Ovary (tissue), 9 donors: ENCODE results near the gene CTBP2. TPM values are rescaled to one million over a fixed set of nuclear protein-coding genes. Genes with fewer than 3 reads are reported as not detected.

Experiments used
- DNase-seq, 5 donors: peaks; one replicate each; pipeline ENCODE4 v3.0.0-alpha.2; 2019 to 2020
- H3K27ac ChIP-seq, 2 donors: fragments of 200-600 bp; one replicate each; pipeline versions ENCODE4 v1.5.1 to v1.8.0; 2019 to 2022
- H3K27me3 ChIP-seq: fragments of 200-600 bp; one replicate; pipeline ENCODE4 v1.8.0; 2022
- H3K36me3 ChIP-seq: fragments of 200-600 bp; sonication (generic); one replicate; pipeline ENCODE4 v1.5.1; 2019
- H3K4me1 ChIP-seq: one replicate; pipeline ENCODE4 v1.8.1; 2013; ENCODE audit warnings: mild to moderate bottlenecking, moderate library complexity; ENCODE audit not compliant: insufficient read depth
- H3K4me3 ChIP-seq: fragments of 200-600 bp; sonication (generic); one replicate; pipeline ENCODE4 v1.5.1; 2017
- H3K9me3 ChIP-seq, 2 donors: fragments of 200-600 bp in 1 of 2; sonication (generic) in 1 of 2; one replicate each; pipeline versions ENCODE4 v1.5.1 to v1.8.1; 2013 to 2019; ENCODE audit warnings: mild to moderate bottlenecking in 1 of 2, moderate library complexity in 1 of 2
- CTCF ChIP-seq, 3 donors: fragments of 450-650 bp in 2 of 3; fragments of 200-600 bp in 1 of 3; IDR thresholded peaks; one replicate each; pipeline versions ENCODE4 v1.5.1 to v1.8.0; 2016 to 2022; ENCODE audit warnings: antibody characterized with exemption in 3 of 3, mild to moderate bottlenecking in 1 of 3
- EP300 ChIP-seq: sonication (generic); formaldehyde crosslinking; IDR thresholded peaks from one replicate; pipeline ENCODE4 v1.6.1; 2017; ENCODE audit warnings: antibody characterized with exemption
- POLR2A ChIP-seq: fragments of 450-650 bp; IDR thresholded peaks from one replicate; pipeline ENCODE4 v1.6.1; 2017; ENCODE audit warnings: antibody characterized with exemption, mild to moderate bottlenecking, moderate library complexity
- WGBS, 3 donors: extraction: QIAGEN DNeasy Blood & Tissue Kit in 1 of 3; methylation state at CpG; one replicate each; pipeline versions ENCODE4 v1.1.5 to v1.1.7; 2013 to 2017; 5-methylcytosine and 5-hydroxymethylcytosine counted together
- intact Hi-C, 4 donors: fragments of 100-400 bp; cut with DNase I; formaldehyde crosslinking; loops; one replicate each; pipeline versions ENCODE4 v1.11.0 to v1.15.1; 2022 to 2023
- polyA plus RNA-seq, 2 donors: library from polyadenylated mRNA; stranded (reverse); fragments of 200-250 nt in 1 of 2; fragments of 350-450 nt in 1 of 2; fragmentation: Illumina TruSeq in 1 of 2; extraction: RNeasy Lipid Tissue Mini Kit (QIAGEN cat#74804) in 1 of 2; gene quantifications; one replicate each; pipeline ENCODE4 v1.2.3, GENCODE V29; 2013 to 2014
- total RNA-seq, 7 donors: library from RNA; depleted of rRNA in 2 of 7; stranded (reverse); fragments of >200 nt in 2 of 7; fragmentation: NEBNext Ultra II Directional in 3 of 7; extraction: Animal tissue kit (Norgen Biotek cat#: 25700) in 3 of 7; gene quantifications; one replicate each; pipeline versions ENCODE4 v1.1.0 to v1.2.4, GENCODE V29; 2016 to 2023
- donor health status: DM: no; HTN: no; CAD: no; lungs with moderate emphysema.
- donor health status: DM: no; HTN: no; CAD: no.
- donor health status: Bipolar disorder and iron deficiency.
- donor health status: DM: yes; HTN: yes; CAD: no.
- donor health status: DM: no; HTN: no; CAD: no.
- donor health status: DM: yes; HTN: yes; CAD: no.

The CTBP2 gene
- total and polyA plus RNA-seq, 9 donors = 25.3 to 107 (median 69.5) TPM

- no peak for DNase-seq
- H3K4me3 ChIP-seq = no peak overlapping the region
- H3K27ac ChIP-seq = no peak overlapping the region
- H3K9me3 ChIP-seq = no peaks in the 10 kb centered on the region
- H3K4me1 ChIP-seq = peaks cover 10% of the 10 kb centered on the region
- intact Hi-C loops = no loop called here
- H3K27me3 ChIP-seq = no peaks in the 10 kb centered on the region
- no peak for TF ChIP-seq EP300
- TF ChIP-seq POLR2A = no peak
- no peak for TF ChIP-seq CTCF (IDR thresholded peaks at IDR 0.05)
- no peaks in the 10 kb centered on the region for H3K36me3 ChIP-seq
- 89 to 94% (median 91%) methylated on average over 7 of the region's 7 CpGs for WGBS, 3 donors
Observed at GRCh38 chr10:124957404-124957947, 202.9 kb downstream of the CTBP2 start.

- 66 to 79% (median 70%) methylated on average over 1 of the region's 1 CpG for WGBS, 3 donors
- Histone ChIP-seq H3K36me3 (no peaks in the 10 kb centered on the region), H3K4me3 (no peak overlapping the region), H3K27ac (no peak overlapping the region), H3K4me1 (peaks cover 10% of the 10 kb centered on the region), H3K27me3 (no peaks in the 10 kb centered on the region), H3K9me3 (no peaks in the 10 kb centered on the region)
- TF ChIP-seq CTCF (IDR thresholded peaks at IDR 0.05) = no peak
- TF ChIP-seq POLR2A = no peak
- TF ChIP-seq EP300 = no peak
- no peak for DNase-seq
- intact Hi-C loops = no loop called here
Observed at GRCh38 chr10:124956764-124957163, 203.6 kb downstream of the CTBP2 start.

- H3K4me1 ChIP-seq = peaks cover 10% of the 10 kb centered on the region
- no peaks in the 10 kb centered on the region for H3K9me3 ChIP-seq
- TF ChIP-seq POLR2A (no peak), CTCF (IDR thresholded peaks at IDR 0.05) (no peak), EP300 (no peak)
- no peak for DNase-seq
- intact Hi-C loops = no loop called here
- no peaks in the 10 kb centered on the region for H3K27me3 ChIP-seq
- H3K36me3 ChIP-seq = no peaks in the 10 kb centered on the region
- H3K27ac ChIP-seq = no peak overlapping the region
- H3K4me3 ChIP-seq = no peak overlapping the region
- 26 to 47% (median 34%) methylated on average over 10 of the region's 10 CpGs for WGBS, 3 donors
Observed at GRCh38 chr10:124955868-124956267, 204.5 kb downstream of the CTBP2 start.

- no peak overlapping the region for H3K4me3 ChIP-seq
- no peak for DNase-seq
- TF ChIP-seq EP300 (no peak), POLR2A (no peak), CTCF (IDR thresholded peaks at IDR 0.05) (no peak)
- H3K27me3 ChIP-seq = no peaks in the 10 kb centered on the region
- H3K4me1 ChIP-seq = peaks cover 10% of the 10 kb centered on the region
- H3K9me3 ChIP-seq = no peaks in the 10 kb centered on the region
- no peak overlapping the region for H3K27ac ChIP-seq
- 20 to 36% (median 31%) methylated on average over 7 of the region's 7 CpGs for WGBS, 3 donors
- intact Hi-C loops = no loop called here
- no peaks in the 10 kb centered on the region for H3K36me3 ChIP-seq
Observed at GRCh38 chr10:124955243-124955642, 205.1 kb downstream of the CTBP2 start.
